COLO668 (cell line): ENCODE data around the gene KRT24.
"Not testable (repeated sequence)": the region's sequence is repeated elsewhere in the genome, so short reads cannot be mapped to it uniquely, and the experiment has no call there.

Source experiments
- DNase-seq: peaks from one replicate; lab custom pipeline; 2025; ENCODE audit not compliant: unreplicated experiment; lab: John Stamatoyannopoulos, UW

Gene KRT24

GRCh38 chr17:40703652-40704051 is at the start of gene KRT24:
TSS of gene KRT24 (minus strand) at chr17:40703752. CDS start at chr17:40703693, 59 bp downstream.
- DNase-seq: no peak

GRCh38 chr17:40751065-40751464 is 47.5 kb upstream of the KRT24 start:
- no peak for DNase-seq

- no peak for DNase-seq
Observed at GRCh38 chr17:40750391-40750790, 46.8 kb upstream of the KRT24 start.

- DNase-seq: not testable (repeated sequence)
Observed at GRCh38 chr17:40748666-40749065, 45.1 kb upstream of the KRT24 start.

GRCh38 chr17:40738553-40738952 is 35.0 kb upstream of the KRT24 start:
- no peak for DNase-seq

- DNase-seq: no peak
Observed at GRCh38 chr17:40735016-40735415, 31.5 kb upstream of the KRT24 start.

- no peak for DNase-seq
Observed at GRCh38 chr17:40734018-40734417, 30.5 kb upstream of the KRT24 start.

GRCh38 chr17:40730970-40731369 is 27.4 kb upstream of the KRT24 start:
- no peak for DNase-seq

- DNase-seq: no peak
Observed at GRCh38 chr17:40727447-40728231, 24.1 kb upstream of the KRT24 start.

- no peak for DNase-seq
Observed at GRCh38 chr17:40726919-40727318, 23.4 kb upstream of the KRT24 start.

GRCh38 chr17:40724656-40725055 is 21.1 kb upstream of the KRT24 start:
- no peak for DNase-seq

GRCh38 chr17:40722241-40722640 is 18.7 kb upstream of the KRT24 start:
- no peak for DNase-seq

- DNase-seq: no peak
Observed at GRCh38 chr17:40720899-40721298, 17.3 kb upstream of the KRT24 start.

GRCh38 chr17:40718930-40719329 is 15.4 kb upstream of the KRT24 start:
- no peak for DNase-seq

- no peak for DNase-seq
Observed at GRCh38 chr17:40717776-40718175, 14.2 kb upstream of the KRT24 start.

- DNase-seq: no peak
Observed at GRCh38 chr17:40714473-40714872, 10.9 kb upstream of the KRT24 start.

- DNase-seq: no peak
Observed at GRCh38 chr17:40707745-40708144, 4.2 kb upstream of the KRT24 start.

GRCh38 chr17:40705584-40705983 is 2.0 kb upstream of the KRT24 start:
- DNase-seq: no peak

- no peak for DNase-seq
Observed at GRCh38 chr17:40702271-40702670, 1.3 kb downstream of the KRT24 start.

GRCh38 chr17:40699853-40700252 is 3.7 kb downstream of the KRT24 start:
- DNase-seq: no peak

GRCh38 chr17:40699371-40699770 is 4.2 kb downstream of the KRT24 start:
- no peak for DNase-seq

GRCh38 chr17:40697297-40697696 is 6.3 kb downstream of the KRT24 start:
- no peak for DNase-seq

- no peak for DNase-seq
Observed at GRCh38 chr17:40696651-40697072, 6.9 kb downstream of the KRT24 start.
